HCT116 (cell line): ENCODE results near the gene SLC43A3. TPM values are rescaled to one million over a fixed set of nuclear protein-coding genes. Genes with fewer than 3 reads are reported as not detected.
A peak's percentile ranks its signal among the peaks of the same experiment; 100 is the strongest.

Source experiments
- ATAC-seq: fragments of 200-7000 bp; cut with Tn5 transposase; 2 replicates; pipeline ENCODE4 v1.9.1; 2020; ENCODE audit warnings: mild to moderate bottlenecking, moderate library complexity
- BruUV-seq: library from RNA; stranded (reverse); fragments of 400-500 nt; replicated peaks from 2 replicates; lab custom pipeline; 2021; lab: Mats Ljungman, UMichigan
- CTCF ChIA-PET: fragments of 300-600 bp; sonication (Branson Sonifier 250); formaldehyde crosslinking; loops from one replicate; lab custom pipeline; 2021; ENCODE audit warnings: antibody characterized with exemption; lab: Charles Lee
- POLR2A ChIA-PET: fragments of 300-600, 350-600 bp; sonication (Branson Sonifier 250); formaldehyde crosslinking; loops from one replicate; lab custom pipeline; 2021; ENCODE audit warnings: antibody characterized with exemption; lab: Charles Lee
- RAD21 ChIA-PET, 2 experiments: fragments of 300-600 bp; sonication (Branson Sonifier 250); formaldehyde crosslinking; loops; one replicate each; lab custom pipeline; 2023; ENCODE audit warnings: low total read pairs in 2 of 2; ENCODE audit not compliant: uncharacterized antibody in 2 of 2, unreplicated experiment in 2 of 2, low non-redundant PET in 1 of 2; lab: Charles Lee
- DNase-seq: peaks from one replicate; pipeline ENCODE4 v3.0.0-alpha.2; 2010; ENCODE audit warnings: low read depth, low spot score
- H2AFZ ChIP-seq: fragments of 200-600 bp; shearing (Covaris generic), sonication (generic); 2 replicates; pipeline ENCODE4 v1.6.1; 2017; ENCODE audit warnings: low read depth, mixed run types, mixed read lengths, antibody characterized with exemption, low read length; ENCODE audit not compliant: poor library complexity, severe bottlenecking
- H3K27ac ChIP-seq: 2 replicates; pipeline ENCODE4 v1.5.1; 2012; ENCODE audit warnings: low read depth, low read length
- H3K27me3 ChIP-seq: fragments of 200-600 bp; sonication (generic); 2 replicates; pipeline ENCODE4 v1.6.1; 2016; ENCODE audit warnings: mixed run types, low read length, mixed read lengths; ENCODE audit not compliant: insufficient read depth
- H3K36me3 ChIP-seq, 2 experiments: fragments of 200-500 bp in 1 of 2; fragments of 200-600 bp in 1 of 2; sonication (Bioruptor generic) in 1 of 2; sonication (generic) in 1 of 2; 2 replicates each; pipeline versions ENCODE4 v1.5.1 to v1.6.1; 2014 to 2016; ENCODE audit warnings: low read length in 2 of 2, inconsistent platforms in 1 of 2, mixed read lengths in 1 of 2, mixed run types in 1 of 2; ENCODE audit not compliant: insufficient read depth in 2 of 2, control insufficient read depth in 1 of 2
- H3K4me1 ChIP-seq, 2 experiments: fragments of 200-600 bp in 1 of 2; sonication (generic) in 1 of 2; 2 replicates each; pipeline versions ENCODE4 v1.5.1 to v1.6.1; 2012 to 2017; ENCODE audit warnings: low read length in 2 of 2, inconsistent platforms in 1 of 2, mild to moderate bottlenecking in 1 of 2, mixed read lengths in 1 of 2, mixed run types in 1 of 2, moderate library complexity in 1 of 2; ENCODE audit not compliant: insufficient read depth in 2 of 2, control insufficient read depth in 1 of 2
- H3K4me2 ChIP-seq: fragments of 200-600 bp; sonication (generic); 2 replicates; pipeline ENCODE4 v1.6.1; 2017; ENCODE audit warnings: mixed run types, low read length, mixed read lengths
- H3K4me3 ChIP-seq, 2 experiments: fragments of 200-600 bp in 1 of 2; sonication (generic) in 1 of 2; replicated peaks in 1 of 2; 2 replicates each; pipeline ENCODE4 v1.5.1; 2011 to 2016; ENCODE audit warnings: low read length in 2 of 2, control low read depth in 1 of 2, low read depth in 1 of 2, mild to moderate bottlenecking in 1 of 2, mixed read lengths in 1 of 2, mixed run types in 1 of 2
- H3K79me2 ChIP-seq: fragments of 200-600 bp; sonication (generic); 2 replicates; pipeline ENCODE4 v1.6.1; 2017; ENCODE audit warnings: mild to moderate bottlenecking, mixed run types, low read length, moderate library complexity, mixed read lengths; ENCODE audit not compliant: insufficient read depth
- H3K9ac ChIP-seq: fragments of 200-600 bp; sonication (generic); 2 replicates; pipeline ENCODE4 v1.6.1; 2016; ENCODE audit warnings: low read length, mixed read lengths
- H3K9me2 ChIP-seq: fragments of 200-600 bp; sonication (generic), shearing (Covaris generic); 2 replicates; pipeline ENCODE4 v1.6.1; 2017; ENCODE audit warnings: mixed run types, mild to moderate bottlenecking, moderate library complexity; ENCODE audit not compliant: insufficient read depth
- H3K9me3 ChIP-seq, 2 experiments: fragments of 200-500 bp in 1 of 2; fragments of 200-600 bp in 1 of 2; sonication (Bioruptor generic) in 1 of 2; sonication (generic) in 1 of 2; 2 replicates each; pipeline ENCODE4 v1.6.1; 2014 to 2017; ENCODE audit warnings: low read length in 2 of 2, mixed read lengths in 2 of 2, inconsistent platforms in 1 of 2, low read depth in 1 of 2, mild to moderate bottlenecking in 1 of 2, mixed run types in 1 of 2, moderate library complexity in 1 of 2; ENCODE audit not compliant: control insufficient read depth in 1 of 2, insufficient read depth in 1 of 2
- H4K20me1 ChIP-seq: fragments of 200-600 bp; sonication (generic), shearing (Covaris generic); 2 replicates; pipeline ENCODE4 v1.6.1; 2017; ENCODE audit warnings: mixed run types, mild to moderate bottlenecking, moderate library complexity; ENCODE audit not compliant: insufficient read depth
- ATF3 ChIP-seq: IDR thresholded peaks from 2 replicates; pipeline ENCODE4 v1.6.1; 2012
- CBX3 ChIP-seq: IDR thresholded peaks from 2 replicates; pipeline ENCODE4 v1.6.1; 2012; ENCODE audit warnings: low read depth
- CEBPB ChIP-seq: IDR thresholded peaks from 2 replicates; pipeline ENCODE4 v1.6.1; 2012; ENCODE audit warnings: low read depth
- CTCF ChIP-seq, 3 experiments: fragments of 200-600 bp in 1 of 3; sonication (generic) in 1 of 3; IDR thresholded peaks in 2 of 3; conservative IDR thresholded peaks in 1 of 3; 2 replicates each; pipeline ENCODE4 v1.5.1; 2012 to 2017; ENCODE audit warnings: low read depth in 2 of 3, low read length in 2 of 3, antibody characterized with exemption in 1 of 3, borderline replicate concordance in 1 of 3, control low read depth in 1 of 3, mild to moderate bottlenecking in 1 of 3, mixed read lengths in 1 of 3, mixed run types in 1 of 3, moderate library complexity in 1 of 3; ENCODE audit not compliant: insufficient read depth in 1 of 3
- EGR1 ChIP-seq: IDR thresholded peaks from 2 replicates; pipeline ENCODE4 v1.6.1; 2012; ENCODE audit warnings: low read depth
- EZH2 ChIP-seq: fragments of 200-600 bp; sonication (generic); IDR thresholded peaks from 2 replicates; pipeline ENCODE4 v1.6.1; 2017; ENCODE audit warnings: antibody characterized with exemption, mixed run types
- FOSL1 ChIP-seq: IDR thresholded peaks from 2 replicates; pipeline ENCODE4 v1.6.1; 2012; ENCODE audit warnings: low read depth
- JUND ChIP-seq: IDR thresholded peaks from 2 replicates; pipeline ENCODE4 v1.6.1; 2012
- MAX ChIP-seq: IDR thresholded peaks from 2 replicates; pipeline ENCODE4 v1.6.1; 2012
- POLR2AphosphoS5 ChIP-seq: IDR thresholded peaks from 2 replicates; pipeline ENCODE4 v1.6.1; 2011; ENCODE audit warnings: mild to moderate bottlenecking, low read depth, low read length, moderate library complexity
- REST ChIP-seq: IDR thresholded peaks from 2 replicates; pipeline ENCODE4 v1.6.1; 2012; ENCODE audit warnings: low read depth
- SIN3A ChIP-seq: IDR thresholded peaks from 2 replicates; pipeline ENCODE4 v1.6.1; 2012; ENCODE audit warnings: low read depth
- TCF7L2 ChIP-seq: IDR thresholded peaks from 2 replicates; pipeline ENCODE4 v1.7.0; 2011; ENCODE audit warnings: borderline replicate concordance, inconsistent platforms; ENCODE audit not compliant: insufficient read depth, insufficient read length; ENCODE audit errors: extremely low read depth
- YY1 ChIP-seq: IDR thresholded peaks from 2 replicates; pipeline ENCODE4 v1.6.1; 2011; ENCODE audit warnings: low read length, low read depth, moderate library complexity, mild to moderate bottlenecking; ENCODE audit not compliant: insufficient replicate concordance; ENCODE audit errors: extremely low read depth
- ZBTB33 ChIP-seq: IDR thresholded peaks from 2 replicates; pipeline ENCODE4 v1.6.1; 2011; ENCODE audit warnings: mild to moderate bottlenecking, low read length, moderate library complexity; ENCODE audit not compliant: insufficient replicate concordance; ENCODE audit errors: extremely low read depth
- ZFX ChIP-seq: fragments of 450-650 bp; IDR thresholded peaks from 2 replicates; pipeline ENCODE4 v1.6.1; 2017
- ZNF274 ChIP-seq: fragments of 200-500 bp; sonication (Bioruptor generic); IDR thresholded peaks from 2 replicates; pipeline ENCODE4 v1.6.1; 2014; ENCODE audit warnings: mild to moderate bottlenecking, low read depth, low read length, inconsistent platforms
- intact Hi-C: fragments of 100-400 bp; cut with micrococcal nuclease; formaldehyde crosslinking; loops from 2 replicates; pipeline ENCODE4 v1.10.0; 2022
- total RNA-seq: library from RNA; stranded (reverse); gene quantifications from one replicate; pipeline ENCODE4 v1.2.1, GENCODE V29; 2021; ENCODE audit not compliant: unreplicated experiment

Gene SLC43A3
- total RNA-seq, 1 experiment from 2014 or later: 36.9 TPM

GRCh38 chr11:57459164-57460021 is 32.5 kb upstream of the SLC43A3 start:
- H3K27me3 ChIP-seq: no peaks in the 10 kb centered on the region
- ChIA-PET CTCF (interaction anchor here (0.6 to 3.9 kb wide), 16 partner anchors 15 to 1054 kb away, joined by 3 to 41 read pairs (median 6); partner anchors contain the start of gene UBE2L6), POLR2A (interaction anchor here (1.3 to 1.7 kb wide), 3 partner anchors 65 to 185 kb away, joined by 4 to 5 read pairs (median 4); no protein-coding TSS in a partner anchor)
- H3K9me2 ChIP-seq: no peaks in the 10 kb centered on the region
- H3K9ac ChIP-seq: peak overlapping the region; percentile 57
- no peak overlapping the region for H3K27ac ChIP-seq
- no peaks in the 10 kb centered on the region for H4K20me1 ChIP-seq
- intact Hi-C loops: loop anchor here (5.0 kb wide), 3 partner anchors 112 to 1053 kb away; no protein-coding TSS in a partner anchor
- no peak for ATAC-seq
- peak overlapping the region; percentile 98 for H2AFZ ChIP-seq
- TF ChIP-seq ATF3: no peak
- no peak for TF ChIP-seq YY1
- TF ChIP-seq FOSL1: no peak
- TF ChIP-seq POLR2AphosphoS5: no peak
- no peak for TF ChIP-seq ZBTB33
- no peak for TF ChIP-seq CBX3
- no peak for TF ChIP-seq SIN3A
- TF ChIP-seq ZNF274: no peak
- TF ChIP-seq EZH2: no peak
- TF ChIP-seq CTCF (IDR thresholded peaks at IDR 0.05 in 2 of 3, conservative IDR thresholded peaks at IDR 0.05 in 1 of 3; ENCODE audit: borderline replicate concordance in 1 of 3, insufficient read depth in 1 of 3, low read depth in 2 of 3, low read length in 2 of 3): no peak
- no peak for TF ChIP-seq REST
- no peak for TF ChIP-seq ZFX
- no peak for TF ChIP-seq TCF7L2
- TF ChIP-seq JUND: no peak
- TF ChIP-seq CEBPB: no peak
- no peak for TF ChIP-seq MAX
- TF ChIP-seq EGR1: no peak
- TF ChIP-seq, all 23 proteins: peak for 0
- Histone ChIP-seq H3K4me2 (peak overlapping the region; percentile 98), H3K9me3 (no peaks in the 10 kb centered on the region), H3K4me3 (peak overlapping the region; percentile 65 to 68), H3K36me3 (no peaks in the 10 kb centered on the region), H3K79me2 (no peaks in the 10 kb centered on the region), H3K4me1 (peaks cover 16 to 42% of the 10 kb centered on the region in 2 experiments; a peak in 3 of 4 replicates)
- no peak for DNase-seq
- RAD21 ChIA-PET: interaction anchor here (0.7 to 1.0 kb wide), 3 partner anchors 93 to 185 kb away, joined by 3 to 5 read pairs (median 3); no protein-coding TSS in a partner anchor
- BruUV-seq: no TSS peak
